HuH-7 (cell line): ENCODE measurements around the gene FAM114A2.

Source experiments
- DNase-seq: peaks from one replicate; pipeline ENCODE4 v3.0.0; 2011; ENCODE audit warnings: low spot score

Gene FAM114A2

GRCh38 chr5:153983885-153984284, 54.8 kb downstream of the FAM114A2 start:
- no peak for DNase-seq

DNA sequence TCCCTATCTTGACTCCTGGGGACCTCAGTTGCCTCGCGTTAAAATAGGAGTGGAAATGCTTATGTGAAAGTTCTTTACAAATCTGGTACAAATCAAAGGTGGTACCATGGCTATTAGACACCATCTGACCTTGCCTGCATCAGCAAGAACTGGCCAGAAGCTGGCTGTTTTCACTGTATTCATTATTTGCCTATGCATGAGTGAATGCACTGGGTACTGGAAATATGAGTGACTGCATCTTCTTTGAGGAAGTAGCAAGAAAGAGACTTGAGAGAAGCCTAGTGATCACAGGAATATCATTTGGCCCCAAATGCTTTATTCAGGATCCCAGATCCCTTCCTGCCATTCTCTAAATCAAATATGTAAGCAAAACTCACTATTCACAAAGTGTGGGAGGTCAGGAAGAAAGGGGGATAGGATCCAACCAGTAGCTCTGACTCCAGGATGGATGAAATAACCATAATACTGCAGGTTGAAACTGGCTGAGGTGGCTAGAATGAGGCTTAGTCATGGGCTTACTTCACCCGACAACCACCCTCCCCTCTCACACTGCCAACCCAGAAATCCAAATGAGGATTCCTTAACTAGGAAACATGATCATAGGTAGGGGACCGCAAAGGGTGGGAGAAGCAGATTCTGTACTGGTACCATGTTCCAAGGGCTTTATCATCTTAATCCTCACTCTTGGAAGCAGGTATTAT, 56.7 kb downstream of the FAM114A2 start:
- no peak for DNase-seq

- DNase-seq: no peak
Measured at GRCh38 chr5:153979028-153979783, 59.5 kb downstream of the FAM114A2 start.

GRCh38 chr5:153974813-153975163, 63.9 kb downstream of the FAM114A2 start:
- no peak for DNase-seq

GRCh38 chr5:153974131-153974812, 64.4 kb downstream of the FAM114A2 start:
- DNase-seq: peak; percentile 43

DNA sequence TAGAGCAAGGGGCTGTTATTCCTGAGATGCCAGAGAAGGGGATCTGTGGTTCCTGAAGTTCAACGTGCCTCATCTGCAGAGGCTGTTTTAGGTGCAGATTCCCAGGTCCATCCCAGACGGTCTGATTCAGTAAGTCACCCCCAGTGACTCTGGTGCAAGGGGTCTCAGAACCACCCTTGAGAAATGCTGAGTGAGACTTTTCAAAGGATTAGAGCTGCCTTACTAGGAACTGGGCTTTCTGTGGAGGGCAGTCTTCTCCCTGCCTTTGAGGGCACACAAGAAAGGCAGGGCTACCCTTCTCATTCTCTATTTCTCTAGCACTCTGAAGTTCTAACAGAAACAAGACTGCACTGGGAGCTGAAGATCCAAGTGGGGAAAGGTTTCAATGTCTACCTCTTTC, 66.5 kb downstream of the FAM114A2 start:
- no peak for DNase-seq

- no peak for DNase-seq
Measured at GRCh38 chr5:153970496-153970895, 68.2 kb downstream of the FAM114A2 start.

GRCh38 chr5:153969563-153969895, 69.2 kb downstream of the FAM114A2 start:
- no peak for DNase-seq

- no peak for DNase-seq
Measured at GRCh38 chr5:153968761-153969562, 69.7 kb downstream of the FAM114A2 start.

DNA sequence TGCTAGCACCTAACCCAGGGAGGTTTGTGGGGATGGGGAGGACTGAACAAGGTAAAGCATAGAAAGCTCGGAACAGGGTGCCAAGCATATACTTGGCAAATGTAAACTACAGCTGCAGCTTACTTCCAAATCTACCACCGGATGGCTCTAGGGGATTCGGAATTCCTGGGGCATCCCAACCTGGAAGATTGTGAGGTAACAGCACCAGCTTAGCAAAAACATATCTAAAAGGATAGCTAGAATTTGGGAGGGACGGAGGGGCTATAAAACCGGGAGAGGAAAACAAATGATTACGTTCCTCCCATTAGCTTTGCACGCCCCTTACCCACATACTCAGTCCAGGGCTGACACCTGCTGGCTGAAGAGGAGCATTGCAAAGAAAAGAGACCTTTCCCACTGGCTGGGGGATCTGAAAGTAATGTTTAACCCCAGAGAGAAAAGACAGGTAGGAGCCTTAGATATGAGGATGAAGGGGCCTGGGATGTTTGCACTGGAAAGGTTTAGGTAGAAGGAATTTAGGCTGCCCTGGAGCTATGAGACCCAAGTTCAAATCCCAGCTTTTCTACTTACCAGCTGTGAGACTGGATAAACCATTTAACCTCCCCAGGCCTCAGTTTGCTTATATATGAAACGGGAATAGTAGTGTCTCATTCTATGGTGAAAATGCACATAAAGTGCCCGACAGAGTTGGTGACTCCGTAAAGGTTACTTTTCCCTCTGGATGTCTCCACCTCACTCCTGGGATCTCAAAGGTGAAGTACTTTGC, 73.6 kb downstream of the FAM114A2 start:
- DNase-seq: peak; percentile 78

DNA sequence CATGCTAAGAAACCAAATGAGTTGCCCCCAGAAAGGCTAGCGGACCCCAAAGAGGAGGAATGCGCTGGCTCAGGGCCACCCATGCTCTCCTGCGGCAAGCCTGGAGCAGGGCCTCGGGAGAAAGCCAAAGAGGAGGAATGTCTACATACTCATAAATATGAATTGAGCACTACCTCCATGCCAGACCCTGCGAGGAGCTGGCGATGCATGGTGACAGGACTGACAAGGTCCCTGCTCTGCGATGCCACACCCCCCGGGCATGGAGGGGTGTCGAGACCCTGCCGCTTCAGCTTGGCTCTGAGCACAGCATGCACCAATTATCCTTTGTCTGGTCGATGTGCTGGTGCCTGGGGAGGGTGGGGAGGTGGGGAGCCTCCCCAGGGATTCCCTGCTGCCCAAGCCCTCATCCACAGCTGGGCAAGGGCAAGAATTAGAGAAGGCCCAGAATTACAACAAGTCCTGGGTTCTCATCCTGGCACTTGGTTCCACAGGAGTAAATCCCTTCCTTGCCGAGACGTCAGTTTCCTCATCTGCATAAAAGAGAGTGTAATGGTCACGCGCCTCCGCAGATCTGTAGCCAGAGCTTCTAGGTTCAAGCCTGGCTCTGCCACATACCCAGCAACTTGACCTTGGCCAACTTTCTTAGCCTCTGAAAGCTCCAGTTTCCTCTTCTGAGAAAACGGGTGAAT, 74.4 kb downstream of the FAM114A2 start:
- DNase-seq: no peak

DNA sequence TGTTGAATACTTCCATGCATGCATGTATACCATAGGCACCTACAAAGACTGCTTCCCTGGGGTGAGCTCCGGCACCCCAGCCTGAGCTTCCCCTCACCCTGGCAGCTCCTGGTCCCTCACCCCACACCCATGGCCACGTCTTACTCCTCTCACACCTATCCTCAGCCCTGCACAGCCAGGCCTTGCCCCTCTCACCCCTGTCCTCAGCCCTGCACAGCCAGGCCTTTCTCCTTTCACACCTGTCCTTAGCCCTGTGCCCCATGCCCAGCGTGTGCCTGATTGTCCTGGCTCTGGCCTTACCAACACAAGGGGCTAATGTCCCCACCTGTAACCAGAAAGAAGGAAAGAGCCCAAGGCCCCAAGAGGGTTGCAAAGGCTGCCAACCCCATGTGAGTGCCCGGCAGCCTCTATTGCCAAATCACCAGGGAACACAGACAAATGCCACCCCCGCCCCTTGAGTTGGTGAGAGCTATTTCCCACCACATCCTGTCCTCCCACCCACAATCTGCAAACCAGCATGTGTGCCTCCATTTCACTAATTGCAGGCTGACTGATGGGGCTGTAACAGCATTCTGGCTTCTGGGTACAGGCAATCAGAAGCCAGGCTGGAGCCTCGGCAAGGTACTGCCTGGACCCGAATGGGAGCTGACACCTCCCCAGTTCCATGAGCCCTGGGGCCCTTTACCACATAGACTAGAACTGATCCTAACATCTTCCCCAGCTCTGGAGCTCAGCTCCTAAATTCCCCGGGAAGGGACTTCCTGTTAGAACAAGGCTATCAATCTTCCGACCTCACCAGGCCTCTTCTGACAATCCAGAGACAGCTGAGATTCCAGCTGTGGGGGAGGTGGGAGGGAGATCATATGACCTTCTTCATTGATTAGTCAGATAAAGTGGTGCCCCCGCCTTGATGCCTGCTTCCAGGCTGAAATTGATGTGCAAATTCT, 78.2 kb downstream of the FAM114A2 start:
- no peak for DNase-seq

- DNase-seq: no peak
Measured at GRCh38 chr5:153959134-153959957, 79.4 kb downstream of the FAM114A2 start.

GRCh38 chr5:153957205-153957604, 81.5 kb downstream of the FAM114A2 start:
- DNase-seq: no peak

GRCh38 chr5:153953411-153953810, 85.3 kb downstream of the FAM114A2 start:
- no peak for DNase-seq

DNA sequence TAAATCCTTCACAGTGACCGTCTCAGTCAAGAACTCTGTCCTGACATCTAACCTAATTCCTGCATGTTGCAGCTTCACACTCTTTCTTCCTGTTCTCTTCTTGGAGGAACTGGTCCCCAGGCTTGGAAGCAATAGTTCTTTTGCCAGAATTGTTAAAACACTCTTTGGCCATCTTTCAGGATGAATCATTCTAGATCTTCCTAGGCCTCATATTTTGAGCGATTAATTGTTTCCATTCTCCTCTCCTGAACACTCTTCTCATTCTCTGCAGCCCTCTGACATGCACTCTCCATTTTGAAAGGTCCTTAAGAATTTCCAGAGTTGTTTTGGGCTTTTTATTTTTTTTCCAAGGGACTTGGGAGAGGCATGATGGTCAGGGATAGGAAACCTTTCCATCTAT, 85.8 kb downstream of the FAM114A2 start:
- DNase-seq: no peak

DNA sequence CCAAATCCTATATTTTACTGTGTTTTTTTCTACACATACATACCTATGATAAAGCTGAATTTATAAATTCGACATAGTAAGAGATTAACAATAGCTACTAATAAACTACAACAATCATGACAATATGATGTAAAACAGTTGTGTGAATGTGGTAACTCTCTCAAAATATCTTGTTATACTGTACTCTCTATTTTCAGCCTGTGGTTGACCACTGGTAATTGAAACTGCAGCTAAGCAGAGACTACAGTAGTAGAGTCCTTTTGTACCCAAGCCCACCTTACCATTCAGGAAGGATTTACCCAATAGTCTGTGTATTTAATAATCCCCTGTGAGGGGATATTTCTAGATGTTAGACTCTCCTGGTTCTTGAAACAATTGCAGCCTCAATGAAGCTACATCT, 86.7 kb downstream of the FAM114A2 start:
- no peak for DNase-seq

- no peak for DNase-seq
Measured at GRCh38 chr5:153941265-153941664, 97.4 kb downstream of the FAM114A2 start.
